GM21717 (cell line): Measurements from ENCODE around the gene KLK14.

ENCODE experiments used
- ATAC-seq: cut with Tn5 transposase; IDR thresholded peaks from one replicate; pipeline ENCODE4 v1.9.1; 2021; ENCODE audit warnings: mild to moderate bottlenecking, moderate library complexity; ENCODE audit not compliant: unreplicated experiment

Gene KLK14

DNA sequence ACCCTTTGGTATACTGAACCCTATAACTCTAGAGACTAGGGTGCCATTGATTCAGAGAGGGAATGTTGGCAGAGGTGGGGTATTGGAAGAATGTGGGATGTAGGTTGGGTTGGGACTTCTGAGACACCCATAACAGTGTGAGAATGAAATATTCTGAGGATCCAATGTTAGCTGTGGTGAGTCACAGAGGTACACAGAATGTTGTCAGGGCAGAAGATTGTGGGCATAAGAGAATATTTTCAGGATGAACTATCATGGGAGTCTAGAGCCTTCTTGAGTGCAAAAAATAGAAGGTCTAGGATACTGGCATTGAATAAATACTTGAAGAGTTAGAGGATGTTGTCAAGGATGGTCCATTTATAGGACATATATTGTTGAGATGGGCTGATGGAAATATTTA, 26.8 kb downstream of the KLK14 start:
- no peak for ATAC-seq

DNA sequence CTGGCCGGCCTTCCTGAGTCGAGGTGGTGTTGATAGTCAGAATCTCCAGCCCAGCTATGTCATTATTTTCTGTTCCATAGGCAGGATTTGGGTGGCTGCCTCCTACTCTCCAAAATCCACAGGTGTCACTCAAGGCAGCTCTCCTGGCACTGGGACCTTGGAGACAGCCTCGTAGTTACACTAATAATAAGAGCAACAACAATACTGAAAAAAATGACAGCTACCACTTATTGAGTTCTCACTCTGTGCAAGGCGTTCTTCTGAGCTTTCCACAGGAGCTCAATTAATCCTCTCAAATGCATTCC, 35.7 kb downstream of the KLK14 start:
- ATAC-seq = no peak

DNA sequence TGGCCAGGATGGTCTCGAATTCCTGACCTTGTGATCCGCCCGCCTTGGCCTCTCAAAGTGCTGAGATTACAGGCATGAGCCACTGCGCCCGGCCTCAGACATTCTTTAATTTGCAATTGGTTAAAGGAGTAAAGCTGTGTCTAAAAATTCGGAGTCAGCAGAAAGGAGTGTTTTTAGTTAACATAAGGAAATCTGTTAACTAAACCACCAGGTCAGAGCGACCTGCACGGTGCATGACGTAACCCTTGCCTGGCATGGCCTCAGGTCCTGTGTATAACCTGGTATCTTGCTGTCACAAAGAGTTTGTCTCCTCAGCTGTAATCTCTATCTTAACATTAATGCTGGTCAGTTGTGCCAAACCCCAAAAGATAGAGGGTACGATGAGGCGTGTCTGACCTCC, 38.4 kb downstream of the KLK14 start:
- no peak for ATAC-seq

GRCh38 chr19:51043497-51043896, 39.2 kb downstream of the KLK14 start:
- ATAC-seq = no peak

DNA sequence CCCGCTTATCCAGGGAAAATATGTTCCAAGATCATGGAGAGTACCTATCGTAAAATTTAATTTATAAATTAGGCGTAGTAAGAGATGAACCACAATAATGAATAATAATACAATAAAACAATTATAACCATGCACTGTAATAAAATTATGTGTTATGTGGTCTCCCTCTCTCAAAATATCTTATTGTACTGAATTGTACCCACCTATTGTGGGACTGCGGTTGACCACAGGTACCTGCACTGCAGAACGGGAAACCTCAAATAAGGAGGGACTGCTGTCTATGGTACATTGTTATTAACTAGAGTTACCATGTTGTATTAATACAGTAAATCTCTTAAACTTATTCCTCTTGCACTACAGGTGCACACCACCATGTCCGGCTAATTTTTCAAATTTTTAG, 42.5 kb downstream of the KLK14 start:
- no peak for ATAC-seq

DNA sequence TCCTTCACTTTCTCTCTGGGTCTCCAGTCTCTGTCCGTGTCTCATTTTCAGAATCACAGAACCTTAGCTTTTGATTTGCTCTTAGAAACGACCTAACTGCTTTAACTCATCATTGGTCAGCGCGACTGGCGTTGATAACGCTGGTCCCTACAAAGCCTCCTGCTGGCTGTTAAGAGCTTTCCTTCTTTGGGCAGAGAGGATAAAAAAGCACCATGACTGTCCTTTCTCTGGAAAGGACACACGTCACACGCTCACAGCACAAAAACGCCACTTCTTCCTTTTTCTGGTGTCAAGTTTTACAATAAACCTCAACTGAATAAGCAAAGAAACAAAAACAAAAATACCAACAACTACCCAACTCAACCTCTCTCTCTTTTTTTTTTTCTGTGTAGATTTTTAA, 46.2 kb downstream of the KLK14 start:
- no peak for ATAC-seq

DNA sequence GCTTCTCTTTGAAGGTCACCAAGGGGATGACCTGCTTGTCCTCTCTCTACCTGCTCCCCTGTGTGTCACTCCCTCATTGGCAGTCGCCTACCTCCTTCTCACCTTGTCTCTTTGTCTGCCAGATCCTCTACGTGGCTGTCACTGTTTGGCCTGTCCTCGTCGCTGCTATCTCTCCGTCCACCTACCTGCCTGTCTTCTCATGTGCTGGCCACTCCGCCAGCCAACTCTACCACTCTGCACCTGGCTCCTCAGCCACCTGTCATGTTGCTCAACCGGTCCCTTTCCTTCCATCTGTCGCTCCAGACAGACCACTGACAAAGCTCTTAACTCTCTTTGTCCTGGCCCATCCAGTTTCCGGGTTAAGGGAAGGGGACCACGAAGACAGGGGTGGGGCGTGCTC, 48.0 kb downstream of the KLK14 start, which contains the start of gene KLK12:
Gene KLK12 (minus strand): TSS at position 299 of the 400 bp plus-strand sequence. CDS start 381 bp downstream, outside the sequence.
- ATAC-seq = no peak

DNA sequence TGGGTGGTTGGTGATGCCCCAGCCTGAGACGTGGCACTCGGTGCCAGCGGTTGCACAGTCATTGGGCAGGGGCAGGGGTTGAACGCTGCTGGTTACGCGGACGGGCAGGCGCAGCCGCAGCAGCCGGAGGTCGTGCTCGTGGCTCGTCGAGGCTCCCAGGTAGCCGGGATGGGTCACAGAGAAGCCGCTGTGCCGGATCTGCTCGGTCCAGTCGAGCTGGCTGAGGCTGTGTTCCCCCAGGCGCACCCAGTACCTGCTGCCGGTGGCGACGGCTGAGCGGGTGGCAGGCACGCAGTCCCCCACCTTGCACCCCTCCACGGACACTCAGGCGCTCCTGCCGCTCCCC, 50.8 kb downstream of the KLK14 start:
- ATAC-seq = no peak

DNA sequence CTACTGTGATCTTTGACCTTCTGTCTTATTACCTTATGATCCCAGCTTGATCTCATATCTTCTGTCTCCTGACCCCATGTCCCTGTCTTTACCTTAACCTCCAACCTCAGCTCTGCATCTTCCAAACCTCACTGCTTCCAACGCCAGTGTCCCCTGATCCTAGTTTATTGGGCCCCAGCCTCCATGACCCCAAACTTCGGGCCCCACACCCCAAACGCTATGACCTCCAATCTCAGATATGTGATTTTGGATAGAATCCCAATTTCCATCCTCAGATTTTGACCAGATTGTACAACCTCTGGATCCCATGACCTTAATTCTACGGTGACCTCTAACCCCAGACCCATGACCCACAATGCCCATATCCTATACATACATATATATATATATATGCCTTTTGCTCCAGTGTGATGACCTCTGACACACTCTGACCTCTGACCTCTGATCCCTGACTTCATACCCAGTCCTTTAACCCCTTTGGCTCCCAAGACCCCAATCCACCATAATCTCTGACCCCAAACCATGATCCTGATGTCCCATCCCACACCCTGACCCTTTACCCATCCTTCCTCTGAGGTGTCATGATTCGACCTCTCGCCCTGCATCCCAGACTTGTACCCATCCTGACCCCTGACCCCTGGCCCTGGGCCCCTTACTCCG, 51.3 kb downstream of the KLK14 start:
- no peak for ATAC-seq

DNA sequence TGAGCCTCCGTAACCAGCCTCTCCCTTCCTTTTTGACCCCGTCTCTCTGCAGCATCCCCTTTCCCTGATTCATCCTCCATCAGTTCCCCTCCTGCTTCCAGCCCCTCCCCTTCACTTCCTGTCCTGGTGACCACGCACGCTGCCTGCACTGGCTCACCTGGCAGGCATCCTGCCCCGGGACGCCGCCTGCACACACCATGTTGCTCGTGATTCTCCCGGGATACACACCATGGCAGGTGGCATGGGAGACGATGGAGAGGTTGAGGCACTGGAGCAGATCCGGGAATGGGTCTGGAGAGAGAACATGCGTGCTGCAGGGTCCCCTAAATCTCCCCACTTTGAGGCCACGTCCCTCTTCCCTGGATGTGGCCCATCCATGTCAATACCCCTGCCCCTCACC, 52.1 kb downstream of the KLK14 start:
- ATAC-seq = no peak

- no peak for ATAC-seq
Measured at GRCh38 chr19:51029718-51030117, 53.0 kb downstream of the KLK14 start.
